AML-193 (cell line): ENCODE results near the gene RALGPS2.
A peak's percentile ranks its signal among the peaks of the same experiment; 100 is the strongest.
"Not testable (repeated sequence)": the region's sequence is repeated elsewhere in the genome, so short reads cannot be mapped to it uniquely, and the experiment has no call there.

Experiments used
- DNase-seq, 2 experiments: peaks; one replicate each; lab custom pipeline; 2025; lab: John Stamatoyannopoulos, UW

Gene RALGPS2

GRCh38 chr1:178724376-178724727 lies 692 bp upstream of the RALGPS2 start:
- DNase-seq = peak in 1 of 2 experiments; percentile 9

GRCh38 chr1:178725466-178726086 lies 532 bp downstream of the RALGPS2 start:
- DNase-seq = peak in 1 of 2 experiments; percentile 16

- DNase-seq = peak; percentile 81 to 88
These were observed 1.1 kb downstream of the RALGPS2 start for GRCh38 chr1:178726087-178726517.

- peak; percentile 1 to 36 for DNase-seq
These were observed 1.5 kb downstream of the RALGPS2 start for GRCh38 chr1:178726545-178726944.

GRCh38 chr1:178727014-178727895 lies 2.2 kb downstream of the RALGPS2 start:
- no peak for DNase-seq

- no peak for DNase-seq
These were observed 8.9 kb downstream of the RALGPS2 start for GRCh38 chr1:178733972-178734371.

GRCh38 chr1:178738780-178739179 lies 13.7 kb downstream of the RALGPS2 start:
- no peak for DNase-seq

- DNase-seq = no peak
These were observed 14.4 kb downstream of the RALGPS2 start for GRCh38 chr1:178739285-178740045.

GRCh38 chr1:178740491-178740890 lies 15.4 kb downstream of the RALGPS2 start:
- no peak for DNase-seq

GRCh38 chr1:178740924-178741323 lies 15.9 kb downstream of the RALGPS2 start:
- no peak for DNase-seq

GRCh38 chr1:178743801-178744200 lies 18.8 kb downstream of the RALGPS2 start:
- no peak for DNase-seq

- DNase-seq = no peak
These were observed 20.2 kb downstream of the RALGPS2 start for GRCh38 chr1:178745260-178745659.

- no peak for DNase-seq
These were observed 21.3 kb downstream of the RALGPS2 start for GRCh38 chr1:178746345-178746744.

- not testable (repeated sequence) for DNase-seq
These were observed 22.3 kb downstream of the RALGPS2 start for GRCh38 chr1:178747361-178747760.

- no peak for DNase-seq
These were observed 24.6 kb downstream of the RALGPS2 start for GRCh38 chr1:178749581-178750166.

GRCh38 chr1:178751046-178751445 lies 26.0 kb downstream of the RALGPS2 start:
- DNase-seq = no peak

GRCh38 chr1:178752891-178753290 lies 27.8 kb downstream of the RALGPS2 start:
- DNase-seq = no peak

- DNase-seq = not testable (repeated sequence)
These were observed 29.7 kb downstream of the RALGPS2 start for GRCh38 chr1:178754655-178755256.

GRCh38 chr1:178768423-178768822 lies 43.4 kb downstream of the RALGPS2 start:
- peak; percentile 64 to 65 for DNase-seq

GRCh38 chr1:178772952-178773351 lies 47.9 kb downstream of the RALGPS2 start:
- DNase-seq = no peak

- DNase-seq = peak; percentile 37 to 53
These were observed 49.2 kb downstream of the RALGPS2 start for GRCh38 chr1:178774263-178774662.

- no peak for DNase-seq
These were observed 51.5 kb downstream of the RALGPS2 start for GRCh38 chr1:178776553-178776952.
